Loucy (cell line): ENCODE data around the gene LAMA4.

Experiments used
- H2AFZ ChIP-seq: fragments of 200-600 bp; sonication (generic); 2 replicates; pipeline ENCODE4 v1.6.0; 2016; ENCODE audit warnings: antibody characterized with exemption, mild to moderate bottlenecking, low read length, moderate library complexity
- H3F3A ChIP-seq: fragments of 200-600 bp; 2 replicates; pipeline ENCODE4 v1.6.0; 2016; ENCODE audit warnings: antibody characterized with exemption, low read depth, mild to moderate bottlenecking
- H3K27me3 ChIP-seq: fragments of 200-600 bp; sonication (generic); 2 replicates; pipeline ENCODE4 v1.6.1; 2014; ENCODE audit warnings: low read length, mild to moderate bottlenecking; ENCODE audit not compliant: insufficient read depth, poor library complexity, severe bottlenecking
- H3K36me3 ChIP-seq: fragments of 200-600 bp; sonication (generic); 2 replicates; pipeline ENCODE4 v1.6.1; 2016; ENCODE audit warnings: low read length; ENCODE audit not compliant: insufficient read depth
- H3K4me1 ChIP-seq: fragments of 200-600 bp; sonication (generic); 2 replicates; pipeline ENCODE4 v1.5.1; 2014; ENCODE audit warnings: low read length, mild to moderate bottlenecking; ENCODE audit not compliant: insufficient read depth, poor library complexity, severe bottlenecking
- H3K4me2 ChIP-seq: fragments of 200-600 bp; sonication (generic); 2 replicates; pipeline ENCODE4 v1.6.0; 2014; ENCODE audit warnings: antibody characterized with exemption, low read length, low read depth, mild to moderate bottlenecking; ENCODE audit not compliant: poor library complexity, severe bottlenecking
- H3K4me3 ChIP-seq: fragments of 200-600 bp; sonication (generic); 2 replicates; pipeline ENCODE4 v1.5.1; 2014; ENCODE audit warnings: low read length, mild to moderate bottlenecking, mixed read lengths; ENCODE audit not compliant: poor library complexity, severe bottlenecking
- H3K79me2 ChIP-seq: fragments of 200-600 bp; sonication (generic); 2 replicates; pipeline ENCODE4 v1.6.1; 2014; ENCODE audit warnings: low read length; ENCODE audit not compliant: insufficient read depth
- H3K9ac ChIP-seq: fragments of 200-600 bp; sonication (generic); 2 replicates; pipeline ENCODE4 v1.6.0; 2014; ENCODE audit warnings: mild to moderate bottlenecking, low read depth, low read length, moderate library complexity; ENCODE audit not compliant: poor library complexity, severe bottlenecking
- H3K9me2 ChIP-seq: fragments of 200-600 bp; sonication (generic); replicated peaks from 2 replicates; pipeline ENCODE4 v1.6.1; 2016; ENCODE audit warnings: low read depth, low read length, mixed read lengths
- H3K9me3 ChIP-seq: fragments of 200-600 bp; sonication (generic); 2 replicates; pipeline ENCODE4 v1.6.1; 2014; ENCODE audit warnings: mild to moderate bottlenecking, antibody characterized with exemption, low read length, low read depth; ENCODE audit not compliant: insufficient read depth
- H4K20me1 ChIP-seq: fragments of 200-600 bp; sonication (generic); 2 replicates; pipeline ENCODE4 v1.6.0; 2014; ENCODE audit warnings: antibody characterized with exemption, low read length, mild to moderate bottlenecking; ENCODE audit not compliant: insufficient read depth, poor library complexity, severe bottlenecking
- CTCF ChIP-seq: fragments of 200-600 bp; sonication (generic); conservative IDR thresholded peaks from 2 replicates; pipeline ENCODE4 v1.5.1; 2014; ENCODE audit warnings: mild to moderate bottlenecking, antibody characterized with exemption, low read length
- EZH2phosphoT487 ChIP-seq: fragments of 200-600 bp; IDR thresholded peaks from 2 replicates; pipeline ENCODE4 v1.6.1; 2018; ENCODE audit warnings: antibody characterized with exemption, mild to moderate bottlenecking, moderate library complexity, borderline replicate concordance

The LAMA4 gene

GRCh38 chr6:112187736-112188135 lies 66.6 kb downstream of the LAMA4 start:
- H3K27me3 ChIP-seq: peaks cover 29% of the 10 kb centered on the region
- no peaks in the 10 kb centered on the region for H3K9me2 ChIP-seq
- H3F3A ChIP-seq: no peaks in the 10 kb centered on the region
- H3K9ac ChIP-seq: no peak overlapping the region
- H3K9me3 ChIP-seq: no peaks in the 10 kb centered on the region
- H3K4me2 ChIP-seq: peak overlapping the region; percentile 10
- no peaks in the 10 kb centered on the region for H3K79me2 ChIP-seq
- no peaks in the 10 kb centered on the region for H3K36me3 ChIP-seq
- H4K20me1 ChIP-seq: no peaks in the 10 kb centered on the region
- no peak overlapping the region for H3K4me3 ChIP-seq
- no peak overlapping the region for H2AFZ ChIP-seq
- TF ChIP-seq EZH2phosphoT487: no peak
- no peak for TF ChIP-seq CTCF
- peaks cover 7% of the 10 kb centered on the region for H3K4me1 ChIP-seq

- no peaks in the 10 kb centered on the region for H3K36me3 ChIP-seq
- H3K4me3 ChIP-seq: no peak overlapping the region
- no peaks in the 10 kb centered on the region for H3K9me3 ChIP-seq
- H2AFZ ChIP-seq: no peak overlapping the region
- no peaks in the 10 kb centered on the region for H4K20me1 ChIP-seq
- H3K9me2 ChIP-seq: no peaks in the 10 kb centered on the region
- H3K27me3 ChIP-seq: peaks cover 34% of the 10 kb centered on the region
- no peaks in the 10 kb centered on the region for H3K79me2 ChIP-seq
- H3K4me1 ChIP-seq: peaks cover 7% of the 10 kb centered on the region
- H3K9ac ChIP-seq: no peak overlapping the region
- H3F3A ChIP-seq: no peaks in the 10 kb centered on the region
- TF ChIP-seq CTCF (no peak), EZH2phosphoT487 (no peak)
- H3K4me2 ChIP-seq: no peak overlapping the region
Measured at GRCh38 chr6:112184951-112185350, 69.4 kb downstream of the LAMA4 start.

GRCh38 chr6:112183271-112183671 lies 71.1 kb downstream of the LAMA4 start:
- no peaks in the 10 kb centered on the region for H3K79me2 ChIP-seq
- H3K27me3 ChIP-seq: peaks cover 34% of the 10 kb centered on the region
- H3K9me2 ChIP-seq: no peaks in the 10 kb centered on the region
- H3K36me3 ChIP-seq: no peaks in the 10 kb centered on the region
- H3K9me3 ChIP-seq: no peaks in the 10 kb centered on the region
- H4K20me1 ChIP-seq: no peaks in the 10 kb centered on the region
- no peak overlapping the region for H2AFZ ChIP-seq
- H3K4me3 ChIP-seq: no peak overlapping the region
- H3K9ac ChIP-seq: no peak overlapping the region
- TF ChIP-seq EZH2phosphoT487: no peak
- no peak for TF ChIP-seq CTCF
- H3K4me1 ChIP-seq: peaks cover 7% of the 10 kb centered on the region
- H3K4me2 ChIP-seq: no peak overlapping the region
- H3F3A ChIP-seq: no peaks in the 10 kb centered on the region
